GM19438 (cell line): ENCODE data around the gene LRRFIP1.

Experiments
- ATAC-seq: cut with Tn5 transposase; IDR thresholded peaks from one replicate; pipeline ENCODE4 v1.9.1; 2021; ENCODE audit warnings: low read depth; ENCODE audit not compliant: unreplicated experiment

Gene LRRFIP1

GRCh38 chr2:237698358-237698694 is 70.9 kb downstream of the LRRFIP1 start:
- ATAC-seq = no peak

- no peak for ATAC-seq
These were observed 72.6 kb downstream of the LRRFIP1 start for GRCh38 chr2:237699870-237700511.

GRCh38 chr2:237700512-237701032 is 73.2 kb downstream of the LRRFIP1 start:
- ATAC-seq = no peak

- ATAC-seq = no peak
These were observed 73.9 kb downstream of the LRRFIP1 start for GRCh38 chr2:237701033-237701858.

GRCh38 chr2:237701859-237702390 is 74.5 kb downstream of the LRRFIP1 start:
- ATAC-seq = no peak

GRCh38 chr2:237702441-237703391 is 75.3 kb downstream of the LRRFIP1 start:
- peak; percentile 22 for ATAC-seq

DNA sequence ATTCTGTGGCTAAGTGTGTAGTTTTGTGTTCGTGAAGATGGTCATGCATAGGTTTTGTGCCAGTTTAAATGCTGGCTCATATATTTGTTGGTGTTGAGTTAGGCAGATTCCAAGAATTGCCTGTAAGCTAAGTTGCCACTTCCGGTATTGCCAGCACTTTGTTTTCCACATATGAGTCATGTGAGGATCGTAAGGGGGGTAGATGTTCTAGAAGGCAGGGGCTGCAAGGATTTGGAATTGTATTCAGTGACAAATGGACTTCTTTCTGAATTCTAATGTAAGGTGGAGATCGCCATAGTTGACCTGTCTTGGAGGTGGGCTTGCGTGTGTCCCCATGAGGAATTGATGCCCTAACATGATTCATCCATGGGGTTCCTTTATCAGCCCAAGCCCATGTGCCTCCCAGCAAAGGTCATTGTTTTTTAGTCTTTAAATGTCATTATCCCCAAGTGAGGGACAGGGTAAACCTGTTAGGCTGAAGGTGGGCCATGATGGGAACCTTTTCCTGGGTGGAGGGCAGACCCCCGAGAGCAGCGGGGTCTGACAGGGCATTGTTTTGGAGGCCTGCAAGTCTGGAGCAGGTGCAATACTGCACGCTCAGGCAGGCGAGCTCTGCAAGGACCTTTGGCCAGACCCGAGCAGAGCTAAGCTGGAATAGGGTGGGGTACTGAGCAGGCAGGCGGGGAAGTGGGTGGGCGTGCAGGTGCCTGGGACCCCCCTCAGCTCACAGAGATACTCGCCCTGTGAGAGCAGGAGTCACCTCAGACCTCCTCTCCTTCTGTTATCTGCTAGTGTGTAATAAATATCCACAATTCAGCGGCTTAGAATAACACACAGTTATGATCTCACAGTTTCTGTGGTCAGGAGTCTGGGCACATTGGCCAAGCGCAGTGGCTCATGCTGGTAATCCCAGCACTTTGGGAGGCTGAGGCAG is 77.4 kb downstream of the LRRFIP1 start:
- ATAC-seq = no peak

DNA sequence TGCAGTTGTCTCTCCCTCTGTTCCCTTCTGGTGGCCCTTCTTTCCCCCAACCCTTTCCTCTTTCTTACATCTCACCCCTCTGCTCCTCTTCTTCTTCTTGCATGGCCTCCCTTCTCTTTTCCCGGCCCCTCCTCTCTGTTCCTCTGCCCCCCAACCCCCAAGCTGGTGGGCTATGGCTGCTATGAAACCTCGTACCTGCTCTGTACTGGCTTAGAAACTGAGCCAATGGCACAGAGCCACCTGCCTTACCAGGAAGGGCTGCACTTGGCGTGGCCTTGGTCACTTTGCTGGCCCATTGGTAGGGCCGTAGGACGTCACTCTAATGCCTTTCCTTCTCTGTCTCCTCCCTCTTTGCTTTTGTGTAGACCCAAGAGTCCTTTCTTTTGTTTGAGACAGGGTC is 78.9 kb downstream of the LRRFIP1 start:
- no peak for ATAC-seq

GRCh38 chr2:237708065-237708398 is 80.6 kb downstream of the LRRFIP1 start:
- no peak for ATAC-seq

DNA sequence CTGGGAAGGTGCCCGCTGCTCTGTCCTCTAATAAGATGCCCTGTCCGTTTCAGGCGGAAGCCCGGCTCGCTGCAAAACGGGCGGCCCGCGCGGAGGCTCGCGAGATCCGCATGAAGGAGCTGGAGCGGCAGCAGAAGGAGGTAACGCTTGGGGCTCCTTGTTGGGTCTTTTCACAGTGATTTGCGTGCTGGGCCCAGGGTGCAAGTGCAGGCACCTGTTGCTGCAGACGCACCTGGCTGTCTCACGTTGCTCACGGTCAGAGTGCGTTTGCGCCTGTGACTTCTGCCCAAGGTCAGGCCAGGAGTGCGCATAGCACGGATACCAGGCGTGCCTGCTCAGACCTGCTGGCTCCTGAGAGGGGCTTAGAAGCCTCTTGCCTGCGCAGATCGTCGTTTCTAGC is 81.1 kb downstream of the LRRFIP1 start:
- ATAC-seq = no peak

- no peak for ATAC-seq
These were observed 81.6 kb downstream of the LRRFIP1 start for GRCh38 chr2:237708961-237709360.

DNA sequence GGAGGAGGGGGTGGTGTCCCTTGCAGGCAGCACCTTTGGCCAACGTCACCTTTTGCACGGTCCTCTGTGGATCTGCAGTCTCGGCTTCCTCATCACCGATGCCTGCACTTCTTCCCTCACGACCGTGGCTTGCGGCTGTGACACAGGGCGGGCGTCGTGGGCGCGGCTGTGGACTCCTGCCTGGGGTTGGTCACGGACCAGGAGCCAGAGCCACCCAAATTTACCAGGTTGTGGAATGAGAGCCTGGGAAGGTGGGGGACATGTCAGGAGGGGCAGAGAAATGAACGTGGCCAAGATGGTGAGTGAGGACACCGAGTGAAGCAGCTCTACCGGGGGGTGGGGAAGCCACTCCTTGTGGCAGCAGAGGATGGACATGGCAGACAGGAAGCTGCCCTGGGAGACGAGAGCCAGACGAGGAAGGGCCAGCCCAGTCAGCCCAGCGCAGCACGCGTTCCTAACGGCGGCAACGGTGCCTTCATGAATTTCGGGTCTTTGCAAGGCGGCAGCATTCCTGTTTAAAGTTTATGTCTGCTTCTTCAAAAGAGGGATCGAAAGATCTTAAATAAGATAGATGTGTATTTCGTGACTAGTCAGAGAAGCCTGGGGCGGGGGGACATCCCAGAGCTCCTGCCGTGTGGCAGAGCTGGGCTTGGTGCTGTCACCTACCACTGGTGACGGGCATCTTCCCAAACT is 84.2 kb downstream of the LRRFIP1 start:
- no peak for ATAC-seq

DNA sequence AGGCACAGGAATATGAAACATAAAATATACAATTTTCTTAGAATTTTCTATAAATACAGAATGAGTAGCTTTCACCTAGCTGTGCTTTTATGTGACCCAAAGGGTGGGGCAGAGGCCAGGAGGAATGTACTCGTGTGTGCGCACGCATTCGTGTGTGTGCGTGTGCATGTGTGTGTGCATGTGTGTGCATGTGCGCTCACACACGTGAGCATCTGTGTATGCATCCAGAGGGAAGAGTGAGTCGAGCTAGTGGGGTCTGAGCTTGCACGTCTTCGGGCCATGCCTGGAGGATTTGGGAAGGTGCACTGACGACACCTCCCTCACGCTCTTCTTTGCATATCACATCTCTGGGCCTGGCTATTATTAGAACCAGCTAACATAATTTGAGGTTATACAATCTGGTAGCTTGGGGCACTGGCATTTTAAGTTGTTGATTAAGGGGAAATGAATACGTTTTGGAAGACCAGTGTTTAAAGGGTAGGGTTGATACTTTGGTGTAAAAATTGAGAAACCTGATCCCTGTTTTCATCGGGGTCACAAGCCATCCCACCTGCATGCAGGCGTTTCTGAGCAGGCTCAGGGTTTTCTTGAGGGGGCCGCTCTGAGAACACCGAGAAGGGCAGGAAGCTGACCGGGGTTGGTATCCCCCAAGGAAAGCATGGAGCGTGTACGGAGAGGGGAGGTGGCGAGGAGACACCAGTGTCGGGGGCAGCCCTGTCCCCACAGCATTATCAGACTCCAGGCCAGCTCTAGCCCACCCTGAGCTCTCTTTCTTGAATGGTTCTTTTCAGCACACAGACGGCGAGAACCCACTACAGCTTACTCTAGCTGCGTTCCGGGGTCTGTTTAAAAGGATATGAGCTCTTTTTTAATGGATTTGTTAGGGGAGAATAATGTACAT is 85.3 kb downstream of the LRRFIP1 start:
- ATAC-seq = no peak

DNA sequence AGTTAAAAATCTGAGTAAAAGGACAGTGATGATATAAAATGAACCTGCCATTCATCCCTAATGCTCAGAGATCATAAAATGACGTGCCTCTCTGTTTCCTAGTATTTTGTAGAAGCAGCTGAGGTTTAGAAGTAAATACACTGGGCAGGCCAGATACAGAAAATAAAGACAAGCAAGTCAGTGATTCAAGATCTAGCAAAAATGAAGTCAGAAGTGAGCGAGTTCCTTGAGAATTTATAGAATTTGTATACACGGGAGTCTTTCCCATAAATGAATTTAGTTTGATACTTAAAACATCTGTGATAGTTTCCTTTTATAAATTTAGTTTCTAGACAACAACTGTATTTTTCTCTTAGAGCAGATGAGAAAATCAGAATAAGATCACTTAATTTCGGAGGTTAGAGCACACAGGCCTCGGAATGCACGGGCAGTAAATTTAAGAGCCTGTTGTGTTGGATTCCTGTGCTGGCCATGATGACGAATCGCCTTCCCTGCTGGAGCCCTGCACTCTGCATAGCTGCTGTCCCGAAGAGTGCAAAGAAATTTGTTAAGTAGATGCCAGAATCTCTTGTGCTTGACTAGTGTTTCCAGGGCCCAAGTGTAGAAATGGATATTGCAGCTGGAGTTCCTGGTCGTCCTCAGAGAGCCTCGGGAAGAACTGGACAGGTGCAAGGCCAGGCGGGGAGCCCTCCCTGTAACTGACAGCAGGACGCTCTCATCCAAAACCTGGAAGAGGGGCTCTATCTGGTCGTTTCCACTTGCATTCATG is 87.5 kb downstream of the LRRFIP1 start:
- ATAC-seq = no peak

DNA sequence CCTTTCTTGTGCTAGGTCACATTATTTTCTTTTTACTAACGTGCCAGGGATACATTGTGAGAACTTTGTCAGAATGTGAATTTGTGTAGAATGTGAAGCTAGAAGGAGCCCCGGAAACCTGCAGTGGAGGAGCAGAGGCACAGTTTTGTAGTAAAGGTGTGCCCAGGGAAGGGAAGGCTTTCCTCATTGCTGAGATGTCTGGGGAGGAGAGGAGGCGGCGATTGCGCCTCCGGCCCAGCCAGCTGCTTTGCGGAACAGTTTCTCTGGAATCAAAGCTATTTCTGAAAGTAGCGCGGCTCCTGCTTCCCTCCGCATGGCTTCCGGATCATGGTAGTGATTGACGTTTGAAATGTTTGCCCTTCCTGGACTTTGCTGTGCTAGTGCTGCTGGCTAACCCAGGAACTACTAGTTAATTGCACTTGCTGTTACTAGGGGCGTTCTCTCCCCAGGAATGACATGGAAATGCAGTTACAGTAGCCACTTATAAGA is 88.1 kb downstream of the LRRFIP1 start:
- no peak for ATAC-seq

- ATAC-seq = no peak
These were observed 88.6 kb downstream of the LRRFIP1 start for GRCh38 chr2:237716011-237716410.
